CD1c-positive myeloid dendritic cell (primary cell): ENCODE measurements around the gene EIF5AL1.
"Not testable (repeated sequence)": the region's sequence is repeated elsewhere in the genome, so short reads cannot be mapped to it uniquely, and the experiment has no call there.

Source experiments
- DNase-seq: peaks from one replicate; pipeline ENCODE4 v3.0.0-alpha.2; 2016; ENCODE audit errors: extremely low spot score

EIF5AL1 gene

DNA sequence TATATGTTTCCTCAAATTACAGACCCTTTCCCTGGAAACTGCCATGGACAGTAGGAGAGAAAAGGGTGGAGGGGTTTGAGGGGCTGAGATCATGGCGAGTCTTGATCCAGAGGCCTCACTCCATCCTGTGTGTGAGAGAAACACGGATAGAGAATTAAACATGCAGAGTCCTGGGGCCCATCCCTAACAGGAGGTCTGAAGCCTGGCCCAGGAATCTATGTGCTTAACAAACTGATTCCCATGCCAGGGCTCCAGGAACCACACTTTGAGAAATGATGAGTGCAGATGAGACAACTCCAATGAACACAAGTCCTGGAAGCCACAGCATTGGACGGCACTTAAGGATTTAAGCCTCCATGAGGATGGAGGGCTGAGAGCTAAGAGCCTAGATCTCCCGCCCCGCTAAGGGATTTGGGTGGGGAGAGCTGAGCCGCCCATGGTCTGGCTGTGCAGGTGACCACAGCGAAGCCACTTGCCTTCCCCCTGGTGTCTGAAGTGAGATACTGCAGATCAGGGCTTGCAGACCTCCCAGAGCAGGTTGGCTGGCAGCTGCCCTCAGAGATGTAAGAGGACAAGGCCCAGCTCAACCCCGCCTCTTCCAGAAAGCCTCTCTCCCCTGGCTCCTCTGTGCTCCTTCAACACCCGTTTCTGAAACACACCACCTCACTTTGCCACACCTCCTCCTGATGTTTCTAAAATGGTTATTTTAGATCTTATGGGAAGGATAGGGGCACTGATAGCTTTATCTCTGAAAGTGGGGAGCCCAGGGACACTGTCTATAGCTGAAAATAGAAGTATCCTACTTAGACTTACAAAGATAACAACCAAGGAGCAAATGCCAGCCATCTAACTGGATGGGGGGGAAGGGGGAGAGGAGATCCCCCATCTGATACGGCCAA lies 24.8 kb upstream of the EIF5AL1 start:
- DNase-seq, result peak; percentile 48

- DNase-seq, result peak; percentile 19
Measured at GRCh38 chr10:79488336-79488735, 24.0 kb upstream of the EIF5AL1 start.

GRCh38 chr10:79488870-79489269 lies 23.5 kb upstream of the EIF5AL1 start:
- DNase-seq, result no peak

DNA sequence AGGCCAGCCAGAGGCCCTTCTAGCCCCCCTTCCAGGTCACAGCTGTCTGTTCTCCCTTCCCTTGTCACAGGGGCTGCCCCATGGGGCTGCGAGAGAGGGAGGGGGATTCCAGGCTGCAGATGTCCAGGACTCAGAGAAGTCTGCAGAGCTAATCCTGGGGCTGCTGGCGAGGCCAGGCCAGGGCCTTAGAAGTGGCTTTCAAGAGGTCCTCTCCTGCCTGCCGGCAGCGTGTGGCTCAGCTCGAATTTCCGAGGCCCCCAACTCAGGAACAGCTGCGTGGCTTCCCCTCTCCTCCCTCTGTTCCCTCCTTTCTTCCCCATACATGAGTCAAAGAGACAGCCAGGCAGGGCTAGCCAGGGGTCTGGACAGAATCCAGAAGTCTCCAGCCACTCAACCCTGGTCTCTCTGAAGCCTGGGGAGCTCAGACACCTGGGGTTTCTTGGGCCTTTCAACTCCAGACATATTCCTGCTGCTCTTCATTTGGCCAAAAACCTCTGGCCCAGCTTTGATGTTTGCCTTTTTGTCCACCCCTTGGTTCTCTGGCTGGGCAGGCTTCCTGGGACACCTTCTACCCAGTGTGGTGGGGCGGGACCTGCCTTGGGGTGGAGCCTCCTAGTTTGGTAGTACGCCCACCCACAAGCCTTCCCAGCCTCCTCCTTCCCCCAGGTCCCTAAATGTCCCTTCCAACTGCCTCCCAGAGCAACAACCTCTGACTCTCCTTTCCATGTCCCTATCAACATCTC lies 21.8 kb upstream of the EIF5AL1 start:
- DNase-seq, result no peak

DNA sequence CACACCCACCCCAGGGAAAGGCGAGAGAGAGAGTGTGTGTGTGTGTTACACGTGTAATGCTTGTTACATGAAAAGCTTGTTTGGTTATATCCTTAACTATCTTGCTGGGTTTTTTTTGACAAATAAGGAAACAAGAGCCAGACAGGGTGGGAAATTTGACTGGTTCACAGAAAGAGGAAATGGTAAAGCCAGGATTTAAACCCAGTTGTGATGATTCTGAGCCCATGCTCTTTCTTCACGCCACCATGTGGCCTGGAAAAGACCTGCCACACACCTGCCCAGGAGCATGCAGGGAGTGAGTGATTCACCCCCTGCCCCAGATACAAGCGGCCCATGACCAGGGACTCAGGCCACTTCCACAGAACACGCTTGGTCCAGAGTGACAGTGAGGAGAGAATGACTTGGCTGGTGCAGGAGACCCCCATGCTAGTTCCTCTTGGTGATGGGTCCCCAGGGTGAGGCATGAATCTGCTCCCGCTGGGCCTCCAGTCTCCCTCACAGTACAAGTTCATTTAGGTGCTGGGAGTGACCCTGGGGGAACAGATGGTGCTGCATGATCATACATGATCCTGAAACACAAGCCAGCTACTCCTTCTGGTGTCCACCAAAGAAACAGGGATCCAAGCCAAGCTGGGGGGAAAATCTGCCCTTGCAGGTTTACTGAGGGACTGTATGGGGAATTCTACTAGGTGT lies 21.0 kb upstream of the EIF5AL1 start:
- DNase-seq, result peak; percentile 66

DNA sequence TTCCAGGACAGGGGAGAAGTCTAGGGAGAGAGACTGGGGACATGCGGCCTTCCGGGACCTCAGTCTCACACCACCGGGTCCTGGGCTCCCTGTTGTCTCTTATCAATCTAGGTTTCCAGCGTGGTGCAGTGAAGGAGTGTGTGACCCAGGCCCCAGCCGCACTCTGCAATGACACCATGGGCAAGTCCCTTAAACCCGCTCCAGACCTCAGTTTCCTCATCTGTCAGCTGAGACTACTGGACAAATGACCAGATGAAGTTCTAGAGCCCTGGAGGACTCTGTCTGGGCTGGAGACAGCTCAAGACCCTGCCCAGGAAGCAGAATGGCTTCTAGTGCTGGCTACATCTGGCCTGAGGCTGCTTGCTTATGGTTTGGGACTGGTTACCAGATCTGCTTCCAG lies 20.1 kb upstream of the EIF5AL1 start:
- no peak for DNase-seq

GRCh38 chr10:79492839-79493238 lies 19.5 kb upstream of the EIF5AL1 start:
- no peak for DNase-seq

DNA sequence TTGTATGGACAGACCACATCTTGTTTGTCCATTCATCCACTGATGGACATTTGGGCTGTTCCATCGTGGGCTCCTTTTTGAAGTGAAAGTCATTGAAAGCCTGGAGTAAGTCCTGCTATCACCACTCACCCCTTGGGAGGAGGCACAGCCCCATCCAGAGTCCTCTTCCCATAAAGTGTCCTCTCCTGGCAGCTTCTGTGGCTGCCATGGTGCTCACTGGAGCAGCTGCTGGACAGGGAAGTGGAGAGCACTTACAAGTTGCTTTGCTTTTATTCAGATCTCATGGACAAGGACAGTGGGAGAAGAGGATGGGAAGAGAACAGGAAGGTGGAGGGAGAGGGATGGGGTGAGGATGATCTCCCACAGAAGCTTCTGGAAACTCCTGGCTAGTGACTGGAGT lies 18.5 kb upstream of the EIF5AL1 start:
- DNase-seq, result no peak

- DNase-seq, result no peak
Measured at GRCh38 chr10:79494871-79495705, 17.2 kb upstream of the EIF5AL1 start.

DNA sequence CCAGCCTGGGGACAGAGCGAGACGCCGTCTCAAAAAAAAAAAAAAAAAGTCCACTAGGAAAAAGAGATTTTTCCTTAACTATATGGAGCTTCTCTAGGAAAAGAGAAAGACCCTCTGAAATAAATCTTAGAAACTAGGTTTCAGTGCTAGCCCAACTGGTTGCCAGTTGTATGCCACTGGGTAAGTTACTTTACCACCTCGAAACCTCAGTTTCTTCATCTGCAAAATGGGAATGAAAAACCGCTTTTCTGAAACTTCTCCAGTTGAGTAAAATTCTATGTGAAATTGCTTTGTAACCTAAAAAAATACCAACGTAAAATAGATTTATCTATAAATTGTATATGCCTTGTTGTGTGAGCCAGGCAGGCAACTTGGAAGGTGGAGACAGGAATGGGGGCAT lies 16.5 kb upstream of the EIF5AL1 start:
- DNase-seq, result no peak

GRCh38 chr10:79496896-79497295 lies 15.4 kb upstream of the EIF5AL1 start:
- DNase-seq, result no peak

- no peak for DNase-seq
Measured at GRCh38 chr10:79498291-79498829, 14.0 kb upstream of the EIF5AL1 start.

DNA sequence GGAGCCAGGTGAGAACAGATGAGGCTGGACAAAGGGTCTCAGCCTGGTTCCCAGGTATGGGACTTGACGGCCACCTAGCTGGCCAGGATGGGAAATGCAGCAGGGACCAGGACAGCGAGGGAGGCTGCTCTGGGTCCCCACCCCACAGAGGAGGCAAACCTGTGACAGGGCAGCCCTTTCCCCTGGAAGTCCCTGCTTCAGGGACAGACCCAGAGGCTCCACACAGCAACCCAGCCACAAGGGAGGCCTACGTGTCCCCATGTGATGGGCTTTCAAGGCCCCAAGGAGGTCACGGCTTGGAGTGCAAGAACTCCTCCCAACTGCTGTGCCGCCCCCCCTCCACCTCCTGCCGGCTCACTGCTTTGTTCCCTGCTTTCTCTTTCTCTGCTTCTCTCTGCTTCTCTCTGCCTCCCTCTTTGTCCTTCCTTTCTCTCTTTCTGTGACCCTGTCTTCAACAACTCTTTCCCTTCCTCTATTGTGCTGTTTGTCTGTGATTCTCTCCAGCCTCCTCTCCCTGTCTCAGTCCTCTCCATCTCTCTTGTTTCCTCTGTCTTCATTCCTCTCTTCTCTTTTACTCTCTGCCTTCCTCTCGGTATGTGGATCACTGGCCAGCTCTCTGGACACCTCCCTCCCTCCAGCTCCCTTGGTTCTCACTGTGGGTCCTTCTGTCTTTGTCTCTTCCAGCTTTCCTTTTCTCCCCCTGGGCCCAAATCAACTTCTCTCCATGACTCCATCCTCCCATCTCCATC lies 9.6 kb upstream of the EIF5AL1 start:
- DNase-seq, result no peak

DNA sequence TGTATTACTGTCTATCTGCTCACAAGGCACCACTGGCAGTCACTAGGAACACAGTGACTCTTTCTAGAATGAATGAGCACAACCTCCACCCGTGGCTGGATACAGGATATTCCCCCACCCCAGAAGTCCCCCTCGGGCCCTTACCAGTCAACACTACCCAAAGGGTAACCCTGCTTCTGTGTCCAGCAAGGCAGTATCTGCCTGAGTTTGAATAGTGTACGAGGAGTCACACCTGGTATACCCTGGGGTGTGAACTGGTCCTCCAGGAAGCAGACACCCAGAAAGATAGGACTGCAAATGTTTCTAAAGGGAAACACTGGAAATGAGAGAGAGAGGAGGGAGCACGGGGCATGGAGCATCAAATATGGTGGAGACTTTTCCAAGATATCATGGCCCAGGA lies 8.5 kb upstream of the EIF5AL1 start:
- not testable (repeated sequence) for DNase-seq

- not testable (repeated sequence) for DNase-seq
Measured at GRCh38 chr10:79504483-79504882, 7.8 kb upstream of the EIF5AL1 start.

- DNase-seq, result not testable (repeated sequence)
Measured at GRCh38 chr10:79505328-79505727, 7.0 kb upstream of the EIF5AL1 start.

- DNase-seq, result no peak
Measured at GRCh38 chr10:79505829-79506228, 6.5 kb upstream of the EIF5AL1 start.

- DNase-seq, result no peak
Measured at GRCh38 chr10:79507440-79508167, 4.7 kb upstream of the EIF5AL1 start.

- DNase-seq, result not testable (repeated sequence)
Measured at GRCh38 chr10:79508245-79508644, 4.1 kb upstream of the EIF5AL1 start.
